GM11168 (cell line): Measurements from ENCODE around the gene DHRS1.

Source experiments
- in situ Hi-C: fragments of 300-500 bp; cut with MboI; formaldehyde crosslinking; loops from one replicate; pipeline ENCODE4 v1.12.0; 2022; ENCODE audit warnings: low sequenced_read_pairs; ENCODE audit not compliant: unreplicated experiment

Gene DHRS1

DNA sequence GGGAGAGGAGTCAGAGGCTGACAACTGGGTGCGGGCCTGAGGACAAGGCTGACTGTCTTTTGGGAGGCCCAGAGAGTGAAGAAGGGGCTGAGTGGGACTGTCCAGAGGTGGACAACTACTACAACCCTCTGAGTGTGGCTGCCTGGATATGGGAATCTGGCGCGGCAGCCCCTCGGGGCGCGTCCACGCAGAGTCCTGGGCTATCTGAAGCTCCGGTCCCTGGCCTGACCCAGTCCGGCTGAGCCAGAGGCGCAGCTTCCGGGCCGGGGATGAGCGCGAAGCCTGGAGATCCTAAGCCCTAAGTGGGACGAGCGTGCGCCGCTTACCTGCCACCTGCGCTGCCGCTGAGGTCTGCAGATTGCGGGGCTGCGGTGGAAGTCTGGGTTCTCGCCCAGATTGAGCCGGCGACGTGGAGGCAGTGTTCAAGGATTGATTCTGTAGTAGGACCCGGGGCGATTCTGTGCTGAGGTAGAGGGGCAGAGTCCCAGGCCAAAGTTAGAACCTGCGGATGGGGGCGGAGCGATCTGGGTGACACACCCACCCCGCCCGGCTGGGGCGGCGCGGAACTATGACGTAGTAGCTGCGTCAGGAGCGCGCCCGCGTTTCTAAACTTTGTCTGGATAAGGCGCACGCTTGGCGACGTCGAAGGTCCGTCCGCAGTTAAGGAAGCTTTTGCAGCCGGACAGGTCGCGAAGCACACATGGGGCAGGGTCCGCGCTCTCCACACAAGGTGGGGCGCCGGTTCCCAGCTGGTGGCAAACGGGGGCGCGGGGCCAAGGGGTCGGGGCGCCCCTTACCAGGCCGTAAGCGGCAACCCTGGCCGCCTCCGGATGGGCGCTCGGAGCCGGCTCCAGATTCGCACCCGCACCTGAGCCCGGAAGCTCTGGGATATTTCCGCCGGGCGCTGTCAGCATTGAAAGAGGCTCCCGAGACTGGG lies at the start of gene DHRS1, which contains the start of gene NOP9:
Gene DHRS1, minus strand, starts transcription at position 526 of the 937 bp plus-strand sequence. CDS start 674 bp downstream, outside the sequence.
Gene NOP9, plus strand, starts transcription at position 596 of the 937 bp plus-strand sequence. Its CDS starts 105 bp downstream, at position 701.
- in situ Hi-C loops = loop anchor here (5.0 kb wide), 1 partner anchor 57 kb away; the partner anchor contains the start of gene TINF2

DNA sequence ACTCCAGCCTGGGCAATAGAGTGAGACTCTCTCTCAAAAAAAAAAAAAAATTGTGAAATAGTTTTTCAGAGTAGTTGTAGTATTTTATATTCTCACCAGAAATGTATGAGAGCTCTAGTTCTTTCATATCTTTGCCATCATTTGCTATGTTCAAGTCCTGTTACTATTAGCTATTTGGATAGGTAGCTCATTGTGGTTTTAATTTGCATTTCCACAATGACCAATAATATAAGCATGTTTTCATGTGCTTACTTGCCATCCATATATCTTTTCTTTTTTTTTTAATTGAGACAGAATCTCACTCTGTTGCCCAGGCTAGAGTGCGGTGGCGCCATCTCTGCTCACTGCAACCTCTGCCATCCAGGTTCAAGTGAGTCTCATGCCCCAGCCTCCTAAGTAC lies 48.6 kb upstream of the DHRS1 start:
- in situ Hi-C loops = no loop called here

DNA sequence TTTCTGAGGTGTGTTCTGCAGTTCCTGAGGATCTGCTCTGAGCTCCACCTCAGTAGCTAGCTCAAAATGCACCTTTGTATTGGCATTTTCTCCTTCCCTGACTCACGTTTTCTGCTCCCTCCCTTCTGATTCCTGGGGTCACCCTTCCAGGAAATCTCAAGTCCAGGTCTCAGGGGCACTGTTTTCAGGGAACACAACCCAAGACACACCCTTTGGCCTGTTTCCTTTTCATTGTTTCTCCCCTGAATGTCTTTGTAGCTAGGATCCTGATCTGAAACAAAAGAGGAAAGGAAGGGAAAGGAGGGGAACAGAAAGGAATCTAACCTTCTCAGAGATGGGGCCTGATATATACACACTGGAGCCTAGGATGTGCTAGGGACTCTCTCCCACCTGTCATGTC lies 47.6 kb upstream of the DHRS1 start:
- in situ Hi-C loops = no loop called here

DNA sequence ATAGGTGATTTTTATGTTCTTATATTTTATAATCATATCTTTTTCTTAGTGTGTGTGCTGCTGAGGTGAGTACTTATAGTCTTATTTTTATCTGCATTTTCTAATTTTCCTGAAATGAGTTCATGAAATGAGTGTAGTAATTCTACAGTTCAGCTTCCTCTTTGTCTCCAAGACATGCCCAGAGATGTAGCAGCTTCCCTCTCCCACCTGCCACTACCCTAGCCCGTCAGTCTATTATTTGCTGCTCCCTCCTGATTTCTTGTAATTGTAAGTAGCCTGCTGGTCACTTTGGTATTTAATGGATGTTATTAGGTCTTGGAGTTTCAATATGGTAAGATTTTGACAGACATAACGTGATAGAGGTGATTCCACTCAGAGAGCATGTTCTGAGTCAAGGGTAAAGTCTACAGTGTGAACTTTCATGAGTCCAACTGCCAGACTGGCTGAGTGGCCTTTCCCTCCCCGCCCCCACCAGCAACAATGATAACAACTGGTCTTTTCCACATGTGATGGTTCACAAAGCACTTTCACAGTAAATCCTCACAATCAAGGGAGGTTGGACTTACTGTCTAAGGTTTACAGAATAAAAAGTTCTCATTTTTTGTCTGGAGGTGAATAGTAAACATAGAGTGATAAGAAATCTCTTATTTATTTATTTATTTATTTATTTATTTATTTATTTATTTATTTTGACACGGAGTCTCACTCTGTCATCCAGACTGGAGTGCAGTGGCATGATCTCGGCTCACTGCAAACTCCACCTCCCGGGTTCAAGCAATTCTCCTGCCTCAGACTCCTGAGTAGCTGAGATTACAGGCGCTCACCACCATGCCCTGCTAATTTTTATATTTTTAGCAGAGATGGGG lies 44.4 kb upstream of the DHRS1 start:
- in situ Hi-C loops = no loop called here

DNA sequence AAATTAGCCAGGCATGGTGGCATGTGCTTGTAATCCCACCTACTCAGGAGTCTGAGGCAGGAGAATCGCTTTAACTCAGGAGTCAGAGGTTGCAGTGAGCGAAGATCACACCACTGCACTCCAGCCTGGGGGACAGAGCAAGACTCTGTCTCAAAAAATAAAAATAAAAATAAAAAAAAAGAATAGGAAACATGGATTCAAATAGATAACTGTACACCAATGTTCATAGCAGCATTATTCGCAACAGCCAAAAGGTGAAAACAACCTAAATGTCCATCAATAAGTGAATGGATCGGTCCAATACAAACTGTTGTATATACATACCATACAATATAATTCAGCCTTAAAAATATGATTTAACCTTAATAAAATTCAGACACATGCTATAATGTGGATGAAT lies 43.3 kb upstream of the DHRS1 start:
- in situ Hi-C loops = no loop called here

DNA sequence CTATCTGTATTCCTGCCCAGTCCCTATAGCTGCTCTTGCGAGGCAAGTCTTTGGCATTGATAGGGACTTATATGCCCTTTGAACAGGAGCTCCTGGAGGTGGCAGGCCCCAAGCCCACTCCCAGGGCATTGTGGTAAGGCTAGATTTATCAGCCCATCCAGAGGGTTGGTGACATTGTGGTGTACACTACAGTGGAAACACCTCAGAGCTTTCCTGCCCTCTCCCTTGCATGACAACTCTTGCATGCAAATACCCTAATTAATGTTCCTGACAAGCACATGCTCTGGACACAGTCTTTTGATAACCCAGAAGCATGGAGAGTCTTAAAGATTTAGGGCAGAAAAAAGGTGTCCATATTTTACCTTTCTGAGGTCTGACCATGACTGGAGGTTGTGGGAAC lies 41.0 kb upstream of the DHRS1 start:
- in situ Hi-C loops = no loop called here

DNA sequence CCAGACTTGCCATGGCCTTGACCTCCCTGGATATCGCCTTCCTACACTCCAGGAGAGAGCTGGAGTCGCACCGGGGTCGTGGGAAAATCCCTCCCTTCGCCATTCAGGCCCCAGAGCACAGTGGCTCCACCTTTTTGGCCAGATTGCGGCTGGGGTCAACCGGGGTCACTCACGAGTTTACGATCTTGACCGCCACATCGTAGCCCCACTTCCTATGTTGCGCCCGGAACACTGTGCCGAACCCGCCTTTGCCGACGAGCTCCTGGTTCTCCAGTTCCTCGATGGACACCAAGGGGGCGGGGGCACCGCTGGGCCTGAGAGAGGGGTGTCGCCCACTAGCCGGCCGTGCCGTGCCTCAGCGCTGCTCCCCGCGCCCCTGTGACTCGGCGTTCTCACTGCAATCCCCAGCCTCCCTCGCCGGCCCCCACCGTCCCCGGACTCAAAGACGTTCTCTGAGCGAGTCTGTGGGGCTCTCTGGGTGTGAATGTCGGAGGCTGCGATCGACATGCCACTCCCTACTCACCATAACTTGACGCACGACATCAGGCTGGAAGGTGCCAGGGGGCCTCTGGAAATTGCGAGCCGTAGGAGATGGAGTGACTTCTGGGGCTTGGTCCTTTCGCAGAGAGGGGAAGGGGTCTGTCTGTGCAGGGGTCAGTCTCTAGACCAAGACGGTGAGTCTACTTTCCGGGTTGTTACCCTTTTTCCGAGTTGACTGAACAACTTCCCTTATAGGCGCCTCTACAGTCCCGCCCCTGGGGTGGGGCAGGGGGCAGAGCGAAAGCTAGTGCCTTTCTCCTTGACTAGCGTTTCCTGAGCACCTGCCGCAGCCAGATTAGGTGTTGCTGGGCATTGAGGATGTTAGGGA lies 39.9 kb upstream of the DHRS1 start, which contains the start of gene RIPK3:
Gene RIPK3, minus strand, starts transcription at position 708 of the 868 bp plus-strand sequence. Its CDS starts 165 bp downstream, at position 543.
- in situ Hi-C loops = no loop called here

DNA sequence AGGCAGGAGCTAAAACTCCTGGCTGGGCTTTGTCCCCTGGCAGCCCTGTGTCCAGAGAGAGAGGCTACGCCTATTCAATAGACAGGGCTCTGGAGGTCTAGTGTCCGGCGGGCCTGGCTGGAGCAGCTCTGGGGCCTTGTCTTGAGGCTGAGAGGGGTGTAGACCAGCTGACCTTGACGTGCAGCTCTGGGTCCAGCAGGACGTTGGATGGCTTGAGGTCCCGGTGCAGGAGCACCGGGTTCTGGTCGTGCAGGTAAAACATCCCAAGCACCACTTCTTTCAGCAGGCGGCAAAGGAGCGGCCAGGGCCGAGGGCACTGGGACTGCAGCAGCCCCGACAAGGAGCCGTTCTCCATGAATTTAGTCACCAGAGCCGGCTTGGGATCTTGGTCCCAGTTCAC lies 39.3 kb upstream of the DHRS1 start:
- in situ Hi-C loops = no loop called here

DNA sequence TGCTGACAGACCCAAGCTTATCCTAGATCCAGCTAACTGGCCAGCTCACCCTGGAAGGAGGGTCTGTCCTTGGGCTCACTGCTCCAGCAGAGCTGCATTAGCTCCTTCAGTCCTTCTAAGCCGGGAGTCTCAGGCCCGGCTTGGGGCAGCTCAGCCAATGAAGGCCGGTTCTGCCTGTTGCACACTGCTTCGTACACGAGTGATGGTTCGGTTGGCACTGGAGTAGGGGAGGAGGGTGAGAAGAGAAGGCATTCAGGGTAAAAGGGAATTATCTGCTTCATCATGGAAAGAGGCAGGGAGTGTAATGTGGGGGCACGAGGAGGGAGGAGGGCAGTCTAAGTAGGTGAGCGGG lies 38.2 kb upstream of the DHRS1 start:
- in situ Hi-C loops = no loop called here

DNA sequence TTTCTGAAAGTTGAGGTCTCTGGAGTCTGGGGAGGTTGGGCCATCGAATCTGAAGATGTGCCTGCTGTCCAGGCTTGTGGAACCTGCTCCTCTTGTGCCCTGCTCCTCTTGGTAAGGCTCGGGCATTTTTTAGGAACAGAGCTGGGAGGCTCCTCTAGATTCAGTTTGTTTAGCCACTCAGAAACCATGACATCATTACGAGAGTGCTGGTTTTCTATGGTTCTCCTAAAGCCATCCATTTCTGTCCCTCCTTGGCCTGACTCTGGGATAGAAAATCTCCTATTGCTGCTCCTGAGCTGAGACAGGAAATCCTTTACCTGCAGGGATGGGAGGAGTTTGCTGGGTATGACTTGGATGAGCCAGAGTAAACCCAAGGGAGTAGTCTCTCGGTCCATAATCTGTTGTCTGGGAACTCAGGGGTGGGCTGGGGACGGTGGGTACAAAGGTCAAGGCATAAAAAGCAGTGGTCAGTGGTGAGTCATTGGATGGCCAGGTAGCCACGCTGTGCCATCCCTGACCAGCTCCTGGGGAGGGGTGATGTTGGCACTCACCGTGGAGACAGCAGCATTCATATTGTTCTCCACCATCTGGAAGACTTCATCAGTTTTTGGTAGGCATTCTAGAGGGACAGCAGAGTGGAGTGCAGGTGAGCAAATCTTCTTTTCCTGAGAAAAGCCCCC lies 37.7 kb upstream of the DHRS1 start:
- in situ Hi-C loops = no loop called here

DNA sequence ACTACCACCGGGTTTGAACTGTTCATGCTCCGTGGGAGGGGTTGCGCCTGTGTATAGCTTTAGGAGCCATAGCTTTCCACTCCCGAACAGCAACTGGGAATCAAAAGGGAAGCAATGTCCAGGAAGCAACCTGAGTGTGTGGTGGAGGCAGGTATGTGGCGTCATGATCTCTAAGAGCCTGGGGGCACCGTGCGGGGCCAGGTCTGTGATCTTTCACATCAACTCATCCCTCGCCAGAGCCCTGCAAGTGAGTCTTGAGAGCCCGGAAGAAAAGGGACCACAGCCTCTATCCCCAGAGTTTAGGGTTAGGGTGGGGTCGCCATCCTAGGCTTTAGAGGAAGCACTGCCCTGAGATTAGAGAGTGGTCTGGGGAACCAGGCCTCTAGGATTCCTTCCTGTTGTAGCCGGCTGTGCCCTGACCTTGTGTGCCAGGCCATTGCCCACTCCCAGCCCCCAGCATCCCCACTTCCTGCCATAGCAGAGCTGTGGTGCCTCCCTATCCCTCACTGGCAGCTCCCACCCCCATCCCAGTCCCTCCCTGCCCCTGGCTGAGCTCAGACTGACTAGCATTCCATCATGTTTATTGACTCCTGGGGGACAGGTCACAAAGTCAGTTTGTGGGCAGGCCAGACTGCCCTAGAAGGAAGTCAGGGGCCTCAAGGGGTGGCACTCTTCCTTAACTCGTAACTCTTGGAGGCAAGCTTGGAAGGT lies 36.0 kb upstream of the DHRS1 start:
- in situ Hi-C loops = no loop called here

DNA sequence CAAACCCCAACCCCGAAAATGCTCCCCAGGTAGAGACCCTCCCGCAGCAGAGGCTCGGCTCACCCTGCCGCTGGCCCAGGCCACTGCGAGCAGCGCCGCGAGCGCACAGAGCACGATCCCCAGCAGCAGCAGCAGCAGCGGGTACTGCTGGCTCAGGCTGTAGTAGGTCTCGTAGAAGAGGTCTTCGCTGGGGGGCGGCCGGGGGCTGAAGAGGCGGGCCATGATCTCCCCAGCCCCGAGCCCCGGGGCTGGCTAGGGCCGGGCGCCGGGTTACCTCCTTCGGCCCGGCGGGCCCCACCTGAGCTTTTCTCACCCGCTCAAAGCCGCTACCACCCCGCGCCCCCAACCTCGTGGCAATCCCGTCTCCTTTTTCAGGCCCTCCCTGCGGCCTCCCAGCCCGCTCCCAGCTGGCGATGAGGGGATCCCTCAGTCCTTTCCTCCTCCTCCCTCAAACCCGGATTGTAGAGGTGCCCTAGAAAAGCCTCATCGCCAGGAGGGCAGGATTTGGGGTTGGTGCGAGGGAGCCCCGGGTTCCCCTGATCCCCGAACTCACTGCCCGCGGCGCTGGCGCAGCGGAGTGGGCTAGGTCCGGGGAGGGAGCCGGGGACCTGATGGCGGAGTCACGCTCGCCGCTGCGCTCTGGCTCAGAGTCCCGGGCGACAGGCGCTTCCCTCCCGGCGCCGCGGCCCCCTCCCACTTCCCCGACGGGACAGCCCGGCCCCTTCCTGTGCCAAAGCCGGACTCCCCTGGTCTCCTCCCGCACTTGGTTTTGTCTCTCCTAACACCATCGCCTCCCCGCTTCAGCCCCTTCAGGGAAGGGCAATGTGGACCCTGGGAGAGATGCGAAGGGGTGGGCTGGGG lies 35.1 kb upstream of the DHRS1 start, which contains the start of gene ADCY4:
Gene ADCY4, minus strand, starts transcription at position 641 of the 861 bp plus-strand sequence. Its CDS starts 419 bp downstream, at position 222.
- in situ Hi-C loops = loop anchor here (5.0 kb wide), 1 partner anchor 103 kb away; no protein-coding TSS in a partner anchor

DNA sequence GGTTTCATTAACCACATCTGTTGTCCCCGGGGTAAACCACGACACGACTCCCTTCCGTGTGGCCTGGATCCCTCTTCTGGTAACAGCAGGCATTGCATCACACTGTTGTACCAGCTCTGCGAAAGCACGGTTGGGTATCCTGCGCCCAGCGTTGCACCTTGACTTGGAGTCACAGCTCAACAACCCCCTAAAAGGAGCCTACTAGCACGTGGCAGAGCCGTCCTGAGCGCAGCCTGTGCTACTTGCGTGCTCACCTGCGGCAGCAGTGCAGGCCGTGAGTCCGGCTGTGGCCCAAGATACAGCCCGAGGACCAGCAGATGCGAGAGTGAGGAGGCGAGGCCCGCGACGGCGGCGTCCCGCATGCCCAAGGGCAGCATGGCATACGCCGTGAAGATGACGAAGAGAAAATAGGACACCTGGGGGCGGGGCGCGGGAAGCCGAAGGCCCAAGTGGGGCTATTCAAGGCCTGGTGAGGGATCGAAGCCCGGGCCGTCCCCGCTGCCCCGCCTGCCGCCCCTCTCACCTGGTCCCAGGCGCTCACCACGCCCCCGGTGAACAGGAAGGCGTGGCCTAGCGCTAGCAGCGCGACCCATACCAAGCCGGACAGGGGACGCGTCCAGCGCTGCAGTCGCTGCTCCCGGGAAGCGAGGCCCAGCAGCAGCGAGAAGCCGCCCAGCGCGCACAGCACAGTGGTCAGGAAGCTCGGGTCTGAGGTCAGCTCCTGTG lies 32.9 kb upstream of the DHRS1 start:
- in situ Hi-C loops = loop anchor here (5.0 kb wide), 1 partner anchor 105 kb away; no protein-coding TSS in a partner anchor

DNA sequence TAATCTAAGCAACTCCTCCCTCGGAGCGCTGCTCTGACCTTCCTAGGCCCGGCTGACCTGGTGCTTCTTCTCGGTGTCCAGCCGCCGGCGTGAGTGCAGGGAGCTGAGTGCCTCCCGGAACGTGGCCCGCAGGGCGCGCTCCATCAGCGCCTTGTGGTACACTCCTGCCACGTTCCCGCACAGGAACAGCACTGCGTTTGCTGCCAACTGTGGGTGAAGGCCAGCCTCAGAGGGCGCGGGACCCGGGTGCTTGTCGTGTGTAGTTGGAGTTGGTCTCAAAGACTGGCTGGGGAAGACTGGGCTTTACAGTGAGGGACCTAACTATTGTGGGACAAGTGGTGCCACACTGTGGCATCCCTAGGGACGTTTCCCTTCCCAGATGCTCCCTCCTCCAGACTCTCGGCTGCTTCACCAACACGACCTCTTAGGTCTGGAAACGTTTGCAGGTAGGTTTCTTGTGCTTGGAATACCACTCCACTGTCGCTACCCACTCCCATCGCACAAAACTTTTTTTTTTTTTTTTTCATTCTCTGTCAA lies 32.2 kb upstream of the DHRS1 start:
- in situ Hi-C loops = loop anchor here (5.0 kb wide), 1 partner anchor 106 kb away; no protein-coding TSS in a partner anchor

DNA sequence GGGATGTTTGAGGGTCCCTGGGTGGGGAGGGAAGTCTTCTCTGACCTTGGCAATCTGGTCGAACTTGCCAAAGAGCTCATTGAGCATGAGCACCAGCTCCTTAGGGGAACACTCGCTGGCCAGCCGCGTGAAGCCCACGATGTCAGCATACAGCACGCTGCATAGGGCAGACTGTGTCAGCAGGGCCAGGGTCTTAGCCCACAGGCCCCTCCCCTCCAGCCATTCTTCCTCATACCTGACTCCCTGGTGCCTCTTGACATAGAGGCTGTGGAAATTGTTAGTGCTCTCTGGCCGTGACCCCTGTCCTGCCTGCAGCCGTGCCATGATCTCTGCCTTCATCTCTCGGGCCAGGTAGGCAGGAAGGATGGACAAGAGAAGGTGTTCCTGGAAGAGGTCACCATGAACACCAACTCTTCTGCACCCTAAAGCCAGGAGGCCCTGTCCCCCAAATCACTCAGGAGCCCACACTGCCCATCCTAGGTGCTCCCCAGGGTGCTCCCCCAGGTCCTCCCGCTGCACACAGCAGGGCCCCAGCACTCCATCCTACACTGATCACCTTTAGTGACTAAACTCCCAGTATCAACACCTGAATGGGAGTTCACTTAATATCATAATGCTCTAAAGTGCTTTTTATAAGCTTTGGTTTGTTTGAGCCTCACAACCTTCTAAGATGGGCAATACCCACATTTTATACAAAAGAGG lies 31.5 kb upstream of the DHRS1 start:
- in situ Hi-C loops = loop anchor here (5.0 kb wide), 1 partner anchor 106 kb away; no protein-coding TSS in a partner anchor

DNA sequence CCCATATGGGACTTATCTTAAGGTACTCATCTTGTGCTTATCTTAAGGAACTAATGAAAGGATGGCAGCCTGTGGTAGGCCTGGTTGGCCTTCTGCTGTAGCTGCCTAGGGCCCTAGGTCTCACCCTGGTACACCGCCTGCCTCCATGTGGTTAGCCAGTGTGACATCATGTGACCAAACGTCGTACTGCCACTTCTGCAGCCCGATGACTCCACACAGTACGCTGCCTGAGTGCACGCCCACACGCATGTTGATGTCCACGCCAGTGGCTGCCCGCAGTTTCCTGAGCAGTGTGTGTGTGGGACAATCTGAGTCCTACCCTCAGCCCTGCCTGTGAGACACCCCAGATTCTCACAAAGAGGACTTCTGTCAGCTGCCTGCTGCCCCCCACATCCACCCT lies 30.2 kb upstream of the DHRS1 start:
- in situ Hi-C loops = loop anchor here (5.0 kb wide), 1 partner anchor 108 kb away; no protein-coding TSS in a partner anchor
